GM13976 (cell line): ENCODE measurements around the gene MOCOS.
"Not testable (repeated sequence)": the region's sequence is repeated elsewhere in the genome, so short reads cannot be mapped to it uniquely, and the experiment has no call there.

ENCODE experiments used
- DNase-seq: peaks from one replicate; pipeline ENCODE4 v3.0.0; 2012; ENCODE audit warnings: low spot score
- CTCF ChIP-seq: IDR thresholded peaks from 2 replicates; pipeline ENCODE4 v1.5.1; 2012; ENCODE audit warnings: borderline replicate concordance, mild to moderate bottlenecking; ENCODE audit not compliant: insufficient read depth; ENCODE audit errors: extremely low read depth, missing control alignments, control extremely low read depth
- in situ Hi-C: fragments of 300-500 bp; cut with MboI; formaldehyde crosslinking; loops from one replicate; pipeline ENCODE4 v1.12.0; 2022; ENCODE audit warnings: low sequenced_read_pairs, mixed read lengths, inconsistent platforms; ENCODE audit not compliant: unreplicated experiment

MOCOS gene

DNA sequence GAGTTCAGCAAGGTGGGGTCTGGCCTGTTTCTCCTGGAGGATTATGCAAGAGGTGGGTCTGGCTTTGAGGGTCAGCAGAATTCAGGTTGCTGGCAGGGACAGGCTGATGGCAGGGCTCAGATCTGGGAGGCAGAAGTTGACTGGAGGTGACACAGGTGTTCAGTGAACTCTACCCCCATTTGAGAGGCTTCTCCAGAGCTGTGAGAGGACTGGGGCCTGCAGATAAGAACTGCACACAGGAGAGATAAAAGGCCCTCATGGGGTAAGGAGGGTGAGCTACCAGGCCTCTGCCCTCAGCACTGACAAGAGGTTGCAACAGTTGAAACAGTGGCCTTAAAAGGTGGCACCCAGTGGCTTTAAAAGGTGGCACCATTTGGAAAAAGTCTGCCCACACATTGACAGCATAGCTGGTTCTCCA is 13.1 kb downstream of the MOCOS start:
- DNase-seq = no peak
- in situ Hi-C loops = no loop called here
- TF ChIP-seq CTCF = no peak

DNA sequence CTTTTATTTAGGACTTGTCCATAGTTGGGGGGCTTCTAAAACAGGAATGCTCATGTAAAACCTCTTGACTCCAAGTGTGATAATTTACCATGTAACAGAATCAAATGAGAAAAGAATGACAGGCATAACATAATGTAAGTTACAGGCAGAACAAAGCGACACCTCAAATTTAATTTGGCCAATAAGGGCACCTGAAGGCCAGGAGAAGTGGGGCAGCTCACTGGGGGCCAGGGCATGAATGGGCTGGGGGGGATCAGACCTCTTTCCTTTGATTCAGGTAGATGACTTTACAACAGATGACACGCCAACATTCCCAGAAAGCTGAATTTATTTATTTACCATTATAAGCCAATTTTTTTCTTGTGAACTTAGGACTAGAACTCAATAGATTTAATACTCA is 14.5 kb downstream of the MOCOS start:
- no peak for TF ChIP-seq CTCF
- no peak for DNase-seq
- in situ Hi-C loops = no loop called here

- in situ Hi-C loops = no loop called here
- DNase-seq = no peak
- no peak for TF ChIP-seq CTCF
Measured at GRCh38 chr18:36203360-36203895, 16.1 kb downstream of the MOCOS start.

DNA sequence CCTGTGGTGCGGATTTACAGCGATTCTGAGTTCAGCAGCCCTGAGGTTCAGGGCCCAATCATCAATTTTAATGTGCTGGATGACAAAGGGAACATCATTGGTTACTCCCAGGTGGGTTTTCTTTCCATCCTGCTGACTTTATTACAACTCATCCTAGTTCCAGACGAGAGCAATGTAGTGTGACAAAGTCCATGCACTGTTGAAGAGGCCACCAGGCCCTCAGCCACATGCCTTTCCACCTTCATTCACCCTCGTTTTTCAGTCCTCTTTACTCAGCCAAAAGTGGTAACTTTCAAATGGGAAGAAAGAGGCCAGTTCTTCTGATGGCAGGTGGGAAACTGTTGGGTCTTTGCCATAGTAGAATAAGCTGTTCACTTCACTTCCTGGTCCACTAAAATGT is 17.9 kb downstream of the MOCOS start:
- in situ Hi-C loops = no loop called here
- TF ChIP-seq CTCF = no peak
- no peak for DNase-seq

DNA sequence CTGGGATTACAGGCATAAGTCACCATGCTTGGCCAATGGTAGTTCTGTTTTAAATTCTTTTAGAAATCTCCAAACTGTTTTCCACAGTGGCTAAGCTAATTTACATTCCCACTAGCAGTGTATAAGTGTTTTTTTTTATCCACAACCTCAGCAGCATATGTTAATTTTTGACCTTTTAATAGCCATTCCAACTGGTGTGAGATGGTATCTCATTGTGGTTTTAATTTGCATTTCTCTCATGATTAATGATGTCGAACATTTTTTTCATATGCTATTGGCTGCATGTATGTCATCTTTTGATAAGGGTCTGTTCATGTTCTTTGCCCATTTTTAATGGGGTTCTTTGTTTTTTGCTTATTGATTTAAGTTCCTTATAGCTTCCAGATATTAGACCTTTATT is 20.0 kb downstream of the MOCOS start:
- TF ChIP-seq CTCF = no peak
- in situ Hi-C loops = no loop called here
- no peak for DNase-seq

GRCh38 chr18:36207969-36208368 is 20.7 kb downstream of the MOCOS start:
- in situ Hi-C loops, DNase-seq: not testable (repeated sequence)

DNA sequence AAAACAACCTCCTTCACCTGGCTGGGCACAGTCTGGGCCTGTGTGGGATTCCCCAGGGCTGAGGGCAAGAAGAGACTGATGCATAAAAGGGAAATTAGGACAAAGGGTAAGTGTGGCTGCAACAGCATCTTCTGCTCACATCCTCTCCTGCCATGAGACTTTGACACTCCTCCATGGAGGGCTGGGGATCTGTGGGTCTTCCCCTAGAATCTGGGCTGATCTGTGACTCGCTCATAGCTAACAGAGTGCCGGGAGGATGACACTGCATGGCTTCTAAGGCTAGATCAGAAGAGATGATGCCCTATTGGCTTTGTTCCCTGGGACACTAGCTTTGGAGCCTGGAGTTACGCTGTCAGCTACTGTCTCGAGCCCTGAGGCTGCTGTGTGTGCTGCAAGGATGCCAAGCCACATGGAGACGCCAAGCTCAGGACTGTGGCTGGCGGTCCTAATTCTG is 24.3 kb downstream of the MOCOS start:
- no peak for DNase-seq
- no peak for TF ChIP-seq CTCF
- in situ Hi-C loops = no loop called here
